ENCODE data around the gene LSM5. TPM values are rescaled to one million over a fixed set of nuclear protein-coding genes. Genes with fewer than 3 reads are reported as not detected.

LSM5 gene
- total RNA-seq, 1 experiment from 2014 or later: 108 TPM

- Histone ChIP-seq H3K9ac (ENCODE audit: extremely low read depth, insufficient read length, low read length) (no peak overlapping the region), H3T11ph (ENCODE audit: low read length) (no peak overlapping the region), H2AK5ac (ENCODE audit: insufficient read length, low read length) (no peak overlapping the region), H2BK15ac (ENCODE audit: low read depth, low read length) (no peak overlapping the region), H4K8ac (replicated peaks; ENCODE audit: insufficient read length, low read depth, low read length) (no peak overlapping the region), H2BK20ac (ENCODE audit: low read depth, low read length, poor library complexity, severe bottlenecking) (no peak overlapping the region), H3K4me2 (ENCODE audit: insufficient read depth, insufficient read length, low read length) (no peak overlapping the region), H4K20me1 (ENCODE audit: control insufficient read depth, insufficient read depth, insufficient read length) (no peaks in the 10 kb centered on the region), H3K23me2 (ENCODE audit: insufficient read length, low read depth, low read length, poor library complexity, severe bottlenecking) (no peaks in the 10 kb centered on the region), H3K9me3 (ENCODE audit: control insufficient read depth, low read depth, low read length) (peaks cover 30% of the 10 kb centered on the region), H3K4me1 (ENCODE audit: insufficient read depth, low read length) (peaks cover 2% of the 10 kb centered on the region; the same call in 1 of the 2 replicates), H3K23ac (ENCODE audit: insufficient read length, low read depth, low read length) (no peak overlapping the region), H3K27me3 (ENCODE audit: insufficient read depth, low read length) (no peaks in the 10 kb centered on the region), H3K79me1 (ENCODE audit: insufficient read depth, low read depth, low read length, poor library complexity, severe bottlenecking) (peaks cover 4% of the 10 kb centered on the region), H2BK120ac (ENCODE audit: low read depth, low read length, poor library complexity, severe bottlenecking) (no peak overlapping the region), H3K14ac (ENCODE audit: insufficient read depth, low read length) (no peak overlapping the region), H4K5ac (ENCODE audit: insufficient read length, low read depth, low read length) (no peak overlapping the region), H3K56ac (ENCODE audit: insufficient read length, low read depth, low read length) (no peak overlapping the region), H3K27ac (ENCODE audit: insufficient read length, low read depth, low read length) (no peak overlapping the region), H2AFZ (ENCODE audit: low read length) (no peak overlapping the region), H3K4ac (ENCODE audit: low read depth, low read length) (no peak overlapping the region), H3K18ac (ENCODE audit: insufficient read length, low read depth, low read length) (no peak overlapping the region), H4K91ac (ENCODE audit: insufficient read length, low read depth, low read length) (no peak overlapping the region), H2BK5ac (ENCODE audit: insufficient read length, low read length) (no peak overlapping the region), H3K79me2 (ENCODE audit: insufficient read depth, low read length) (peaks cover 3% of the 10 kb centered on the region; the same call in 1 of the 2 replicates), H2BK12ac (ENCODE audit: insufficient read length, low read depth, low read length) (no peak overlapping the region)
- TF ChIP-seq, protein P1, sequence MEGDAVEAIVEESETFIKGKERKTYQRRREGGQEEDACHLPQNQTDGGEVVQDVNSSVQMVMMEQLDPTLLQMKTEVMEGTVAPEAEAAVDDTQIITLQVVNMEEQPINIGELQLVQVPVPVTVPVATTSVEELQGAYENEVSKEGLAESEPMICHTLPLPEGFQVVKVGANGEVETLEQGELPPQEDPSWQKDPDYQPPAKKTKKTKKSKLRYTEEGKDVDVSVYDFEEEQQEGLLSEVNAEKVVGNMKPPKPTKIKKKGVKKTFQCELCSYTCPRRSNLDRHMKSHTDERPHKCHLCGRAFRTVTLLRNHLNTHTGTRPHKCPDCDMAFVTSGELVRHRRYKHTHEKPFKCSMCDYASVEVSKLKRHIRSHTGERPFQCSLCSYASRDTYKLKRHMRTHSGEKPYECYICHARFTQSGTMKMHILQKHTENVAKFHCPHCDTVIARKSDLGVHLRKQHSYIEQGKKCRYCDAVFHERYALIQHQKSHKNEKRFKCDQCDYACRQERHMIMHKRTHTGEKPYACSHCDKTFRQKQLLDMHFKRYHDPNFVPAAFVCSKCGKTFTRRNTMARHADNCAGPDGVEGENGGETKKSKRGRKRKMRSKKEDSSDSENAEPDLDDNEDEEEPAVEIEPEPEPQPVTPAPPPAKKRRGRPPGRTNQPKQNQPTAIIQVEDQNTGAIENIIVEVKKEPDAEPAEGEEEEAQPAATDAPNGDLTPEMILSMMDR (conservative IDR thresholded peaks at IDR 0.05): no peak
- DNase-seq: no peak
- Mint-ChIP-seq H3K36me3 (ENCODE audit: insufficient read depth in 1 of 3, low read depth in 3 of 3) (peaks cover 76 to 92% (median 82%) of the 10 kb centered on the region in 3 experiments), H3K9me3 (peaks cover 87 to 89% of the 10 kb centered on the region in 2 experiments), H3K4me1 (peaks cover 8 to 12% of the 10 kb centered on the region in 2 experiments), H3K27ac (no peak overlapping the region), H3K4me3 (no peak overlapping the region), H3K27me3 (ENCODE audit: low read depth) (peaks cover 3% of the 10 kb centered on the region; the same call in 1 of the 2 replicates)
- no CpG with 5 or more reads among the region's 2 CpGs for WGBS (ENCODE audit: extremely low coverage, insufficient read length, low lambda C conversion rate)
These were observed 28.5 kb upstream of the LSM5 start for GRCh38 chr7:32518534-32519140.

Measured in H9 (cell line).